ENCODE measurements around the gene CCDC142. TPM values are rescaled to one million over a fixed set of nuclear protein-coding genes. Genes with fewer than 3 reads are reported as not detected.
"Not testable (repeated sequence)": the region's sequence is repeated elsewhere in the genome, so short reads cannot be mapped to it uniquely, and the experiment has no call there.

The CCDC142 gene
- total and polyA plus RNA-seq, 4 experiments from 2014 or later: 3.6 to 67.6 (median 37.1) TPM

GRCh38 chr2:74442483-74443297 is 40.1 kb downstream of the CCDC142 start:
- H3K27me3 Mint-ChIP-seq: peaks cover 17 to 28% of the 10 kb centered on the region in 2 donors
- H3K36me3 Mint-ChIP-seq; intact Hi-C loops (cut with micrococcal nuclease); DNase-seq; H3K36me3 ChIP-seq (ENCODE audit: insufficient read depth, low read length); H3K27ac ChIP-seq (ENCODE audit: low read depth, low read length); H3K9me3 ChIP-seq (ENCODE audit: control insufficient read depth in 1 of 2, low read length in 2 of 2); H3K4me3 ChIP-seq (ENCODE audit: low read length in 2 of 2); H3K9me3 Mint-ChIP-seq; CTCF ChIA-PET (ENCODE audit: partially characterized antibody); POLR2A ChIA-PET (ENCODE audit: partially characterized antibody): not testable (repeated sequence)
- peaks cover 20% of the 10 kb centered on the region for H3K27me3 ChIP-seq (ENCODE audit: insufficient read depth, low read length)
- H3K4me1 ChIP-seq (ENCODE audit: insufficient read depth, low read length): peaks cover 17% of the 10 kb centered on the region
- H3K27ac Mint-ChIP-seq: peak overlapping the region in 1 of 7 donors; percentile 89
- peak overlapping the region in 7 of 8 donors; percentile 61 to 83 (median 73) for H3K4me3 Mint-ChIP-seq
- H3K4me1 Mint-ChIP-seq: peaks cover 3 to 11% (median 8%) of the 10 kb centered on the region in 4 donors

- Mint-ChIP-seq H3K9me3 (no peaks in the 10 kb centered on the region), H3K27ac (peak within 1 kb of the TSS in 2 of 7 donors; percentile 51 to 89), H3K4me1 (peaks cover 3 to 11% (median 8%) of the 10 kb centered on the region in 4 donors), H3K27me3 (peaks cover 17 to 28% of the 10 kb centered on the region in 2 donors), H3K36me3 (no peaks in the 10 kb centered on the region), H3K4me3 (peak within 1 kb of the TSS in 7 of 8 donors; percentile 65 to 83 (median 73))
- Histone ChIP-seq H3K9me3 (ENCODE audit: control insufficient read depth in 1 of 2, low read length in 2 of 2) (no peaks in the 10 kb centered on the region), H3K27me3 (ENCODE audit: insufficient read depth, low read length) (peaks cover 20% of the 10 kb centered on the region), H3K4me3 (ENCODE audit: low read length in 2 of 2) (peak within 1 kb of the TSS in 1 of 2 donors; percentile 8), H3K4me1 (ENCODE audit: insufficient read depth, low read length) (peaks cover 17% of the 10 kb centered on the region), H3K27ac (ENCODE audit: low read depth, low read length) (no peak within 1 kb of the TSS), H3K36me3 (ENCODE audit: insufficient read depth, low read length) (no peaks in the 10 kb centered on the region)
- CTCF ChIA-PET (ENCODE audit: partially characterized antibody): no interaction called here
- POLR2A ChIA-PET (ENCODE audit: partially characterized antibody): interaction anchor here (2.0 kb wide), 1 partner anchor 30 kb away, joined by 4 read pairs; the partner anchor contains the start of gene MRPL53
- peak in 2 of 5 donors; percentile 30 to 56 for DNase-seq
- intact Hi-C loops (cut with micrococcal nuclease): no loop called here
Measured at GRCh38 chr2:74441690-74442482, 40.9 kb downstream of the CCDC142 start, which contains the start of gene RTKN. RTKN (minus strand) TSS chr2:74441937; CDS start chr2:74441816, 121 bp downstream.

GRCh38 chr2:74441170-74441689 is 41.6 kb downstream of the CCDC142 start:
- H3K27ac Mint-ChIP-seq: no peak overlapping the region
- POLR2A ChIA-PET (ENCODE audit: partially characterized antibody): interaction anchor here (1.0 to 2.0 kb wide), 3 partner anchors 13 to 31 kb away, joined by 3 to 5 read pairs (median 4); partner anchors contain the start of genes MRPL53 and WBP1
- CTCF ChIA-PET (ENCODE audit: partially characterized antibody): no interaction called here

GRCh38 chr2:74440378-74441169 is 42.2 kb downstream of the CCDC142 start:
- H3K9me3 Mint-ChIP-seq: no peaks in the 10 kb centered on the region
- no peak for DNase-seq
- CTCF ChIA-PET (ENCODE audit: partially characterized antibody): interaction anchor here (1.1 kb wide), 1 partner anchor 9 kb away, joined by 3 read pairs; no protein-coding TSS in a partner anchor
- Histone ChIP-seq H3K36me3 (ENCODE audit: insufficient read depth, low read length) (no peaks in the 10 kb centered on the region), H3K4me3 (ENCODE audit: low read length in 2 of 2) (no peak overlapping the region), H3K27ac (ENCODE audit: low read depth, low read length) (no peak overlapping the region), H3K4me1 (ENCODE audit: insufficient read depth, low read length) (peaks cover 17% of the 10 kb centered on the region), H3K9me3 (ENCODE audit: control insufficient read depth in 1 of 2, low read length in 2 of 2) (no peaks in the 10 kb centered on the region), H3K27me3 (ENCODE audit: insufficient read depth, low read length) (peaks cover 20% of the 10 kb centered on the region)
- H3K27me3 Mint-ChIP-seq: peaks cover 17 to 28% of the 10 kb centered on the region in 2 donors
- POLR2A ChIA-PET (ENCODE audit: partially characterized antibody): interaction anchor here (0.9 to 2.0 kb wide), 4 partner anchors 14 to 32 kb away, joined by 3 to 5 read pairs (median 4); partner anchors contain the start of genes MRPL53 and WBP1
- intact Hi-C loops (cut with micrococcal nuclease): no loop called here
- peaks cover 3 to 11% (median 8%) of the 10 kb centered on the region in 4 donors for H3K4me1 Mint-ChIP-seq
- H3K4me3 Mint-ChIP-seq: peak overlapping the region in 7 of 8 donors; percentile 43 to 65 (median 57)
- no peaks in the 10 kb centered on the region for H3K36me3 Mint-ChIP-seq
- H3K27ac Mint-ChIP-seq: peak overlapping the region in 1 of 7 donors; percentile 51

More at GRCh38 chr2:74441170-74441689, 41.6 kb downstream of the CCDC142 start:
- Histone ChIP-seq H3K9me3 (ENCODE audit: control insufficient read depth in 1 of 2, low read length in 2 of 2) (no peaks in the 10 kb centered on the region), H3K27me3 (ENCODE audit: insufficient read depth, low read length) (peaks cover 20% of the 10 kb centered on the region), H3K36me3 (ENCODE audit: insufficient read depth, low read length) (no peaks in the 10 kb centered on the region), H3K4me1 (ENCODE audit: insufficient read depth, low read length) (peaks cover 17% of the 10 kb centered on the region), H3K27ac (ENCODE audit: low read depth, low read length) (no peak overlapping the region), H3K4me3 (ENCODE audit: low read length in 2 of 2) (peak overlapping the region in 1 of 2 donors; percentile 8)
- H3K4me3 Mint-ChIP-seq: peak overlapping the region in 6 of 8 donors; percentile 13 to 61 (median 52)
- intact Hi-C loops (cut with micrococcal nuclease): no loop called here
- no peak for DNase-seq
- no peaks in the 10 kb centered on the region for H3K36me3 Mint-ChIP-seq
- H3K9me3 Mint-ChIP-seq: no peaks in the 10 kb centered on the region
- peaks cover 17 to 28% of the 10 kb centered on the region in 2 donors for H3K27me3 Mint-ChIP-seq
- peaks cover 3 to 11% (median 8%) of the 10 kb centered on the region in 4 donors for H3K4me1 Mint-ChIP-seq

GRCh38 chr2:74439803-74440377 is 42.9 kb downstream of the CCDC142 start:
- Histone ChIP-seq H3K4me3 (ENCODE audit: low read length in 2 of 2) (no peak overlapping the region), H3K4me1 (ENCODE audit: insufficient read depth, low read length) (peaks cover 17% of the 10 kb centered on the region), H3K27ac (ENCODE audit: low read depth, low read length) (no peak overlapping the region), H3K36me3 (ENCODE audit: insufficient read depth, low read length) (no peaks in the 10 kb centered on the region), H3K27me3 (ENCODE audit: insufficient read depth, low read length) (peaks cover 20% of the 10 kb centered on the region), H3K9me3 (ENCODE audit: control insufficient read depth in 1 of 2, low read length in 2 of 2) (no peaks in the 10 kb centered on the region)
- Mint-ChIP-seq H3K4me3 (peak overlapping the region in 4 of 8 donors; percentile 35 to 77 (median 50)), H3K9me3 (no peaks in the 10 kb centered on the region), H3K27me3 (peaks cover 17 to 24% of the 10 kb centered on the region in 2 donors), H3K27ac (no peak overlapping the region), H3K36me3 (no peaks in the 10 kb centered on the region), H3K4me1 (peaks cover 3 to 11% (median 8%) of the 10 kb centered on the region in 4 donors)
- POLR2A ChIA-PET (ENCODE audit: partially characterized antibody): interaction anchor here (0.6 to 2.0 kb wide), 5 partner anchors 14 to 261 kb away, joined by 3 to 5 read pairs (median 3); partner anchors contain the start of genes MOB1A, MRPL53 and WBP1
- CTCF ChIA-PET (ENCODE audit: partially characterized antibody): interaction anchor here (1.1 kb wide), 1 partner anchor 8 kb away, joined by 3 read pairs; no protein-coding TSS in a partner anchor
- DNase-seq: no peak
- intact Hi-C loops (cut with micrococcal nuclease): no loop called here

- peaks cover 3 to 11% (median 8%) of the 10 kb centered on the region in 4 donors for H3K4me1 Mint-ChIP-seq
- peaks cover 17 to 23% of the 10 kb centered on the region in 2 donors for H3K27me3 Mint-ChIP-seq
- no peaks in the 10 kb centered on the region for H3K36me3 Mint-ChIP-seq
- Histone ChIP-seq H3K4me3 (ENCODE audit: low read length in 2 of 2) (no peak overlapping the region), H3K9me3 (ENCODE audit: control insufficient read depth in 1 of 2, low read length in 2 of 2) (no peaks in the 10 kb centered on the region), H3K27me3 (ENCODE audit: insufficient read depth, low read length) (peaks cover 20% of the 10 kb centered on the region), H3K36me3 (ENCODE audit: insufficient read depth, low read length) (no peaks in the 10 kb centered on the region), H3K27ac (ENCODE audit: low read depth, low read length) (no peak overlapping the region), H3K4me1 (ENCODE audit: insufficient read depth, low read length) (peaks cover 17% of the 10 kb centered on the region)
- no peak overlapping the region for H3K27ac Mint-ChIP-seq
- no peak for DNase-seq
- ChIA-PET CTCF (ENCODE audit: partially characterized antibody) (interaction anchor here (1.1 kb wide), 1 partner anchor 8 kb away, joined by 3 read pairs; no protein-coding TSS in a partner anchor), POLR2A (ENCODE audit: partially characterized antibody) (interaction anchor here (0.6 kb wide), 1 partner anchor 261 kb away, joined by 3 read pairs; the partner anchor contains the start of gene MOB1A)
- no peak overlapping the region for H3K4me3 Mint-ChIP-seq
- H3K9me3 Mint-ChIP-seq: no peaks in the 10 kb centered on the region
- intact Hi-C loops (cut with micrococcal nuclease): no loop called here
Measured at GRCh38 chr2:74439373-74439772, 43.4 kb downstream of the CCDC142 start.
